HCT116 (cell line): Measurements from ENCODE around the gene AOPEP. TPM values are rescaled to one million over a fixed set of nuclear protein-coding genes. Genes with fewer than 3 reads are reported as not detected.

Experiments used
- ATAC-seq: fragments of 200-7000 bp; cut with Tn5 transposase; 2 replicates; pipeline ENCODE4 v1.9.1; 2020; ENCODE audit warnings: mild to moderate bottlenecking, moderate library complexity
- BruUV-seq: library from RNA; stranded (reverse); fragments of 400-500 nt; replicated peaks from 2 replicates; lab custom pipeline; 2021; lab: Mats Ljungman, UMichigan
- CTCF ChIA-PET: fragments of 300-600 bp; sonication (Branson Sonifier 250); formaldehyde crosslinking; loops from one replicate; lab custom pipeline; 2021; ENCODE audit warnings: antibody characterized with exemption; lab: Charles Lee
- POLR2A ChIA-PET: fragments of 300-600, 350-600 bp; sonication (Branson Sonifier 250); formaldehyde crosslinking; loops from one replicate; lab custom pipeline; 2021; ENCODE audit warnings: antibody characterized with exemption; lab: Charles Lee
- RAD21 ChIA-PET, 2 experiments: fragments of 300-600 bp; sonication (Branson Sonifier 250); formaldehyde crosslinking; loops; one replicate each; lab custom pipeline; 2023; ENCODE audit warnings: low total read pairs in 2 of 2; ENCODE audit not compliant: uncharacterized antibody in 2 of 2, unreplicated experiment in 2 of 2, low non-redundant PET in 1 of 2; lab: Charles Lee
- DNase-seq: peaks from one replicate; pipeline ENCODE4 v3.0.0-alpha.2; 2010; ENCODE audit warnings: low read depth, low spot score
- H2AFZ ChIP-seq: fragments of 200-600 bp; shearing (Covaris generic), sonication (generic); 2 replicates; pipeline ENCODE4 v1.6.1; 2017; ENCODE audit warnings: low read depth, mixed run types, mixed read lengths, antibody characterized with exemption, low read length; ENCODE audit not compliant: poor library complexity, severe bottlenecking
- H3K27ac ChIP-seq: 2 replicates; pipeline ENCODE4 v1.5.1; 2012; ENCODE audit warnings: low read depth, low read length
- H3K27me3 ChIP-seq: fragments of 200-600 bp; sonication (generic); 2 replicates; pipeline ENCODE4 v1.6.1; 2016; ENCODE audit warnings: mixed run types, low read length, mixed read lengths; ENCODE audit not compliant: insufficient read depth
- H3K36me3 ChIP-seq, 2 experiments: fragments of 200-500 bp in 1 of 2; fragments of 200-600 bp in 1 of 2; sonication (Bioruptor generic) in 1 of 2; sonication (generic) in 1 of 2; 2 replicates each; pipeline versions ENCODE4 v1.5.1 to v1.6.1; 2014 to 2016; ENCODE audit warnings: low read length in 2 of 2, inconsistent platforms in 1 of 2, mixed read lengths in 1 of 2, mixed run types in 1 of 2; ENCODE audit not compliant: insufficient read depth in 2 of 2, control insufficient read depth in 1 of 2
- H3K4me1 ChIP-seq, 2 experiments: fragments of 200-600 bp in 1 of 2; sonication (generic) in 1 of 2; 2 replicates each; pipeline versions ENCODE4 v1.5.1 to v1.6.1; 2012 to 2017; ENCODE audit warnings: low read length in 2 of 2, inconsistent platforms in 1 of 2, mild to moderate bottlenecking in 1 of 2, mixed read lengths in 1 of 2, mixed run types in 1 of 2, moderate library complexity in 1 of 2; ENCODE audit not compliant: insufficient read depth in 2 of 2, control insufficient read depth in 1 of 2
- H3K4me2 ChIP-seq: fragments of 200-600 bp; sonication (generic); 2 replicates; pipeline ENCODE4 v1.6.1; 2017; ENCODE audit warnings: mixed run types, low read length, mixed read lengths
- H3K4me3 ChIP-seq, 2 experiments: fragments of 200-600 bp in 1 of 2; sonication (generic) in 1 of 2; replicated peaks in 1 of 2; 2 replicates each; pipeline ENCODE4 v1.5.1; 2011 to 2016; ENCODE audit warnings: low read length in 2 of 2, control low read depth in 1 of 2, low read depth in 1 of 2, mild to moderate bottlenecking in 1 of 2, mixed read lengths in 1 of 2, mixed run types in 1 of 2
- H3K79me2 ChIP-seq: fragments of 200-600 bp; sonication (generic); 2 replicates; pipeline ENCODE4 v1.6.1; 2017; ENCODE audit warnings: mild to moderate bottlenecking, mixed run types, low read length, moderate library complexity, mixed read lengths; ENCODE audit not compliant: insufficient read depth
- H3K9ac ChIP-seq: fragments of 200-600 bp; sonication (generic); 2 replicates; pipeline ENCODE4 v1.6.1; 2016; ENCODE audit warnings: low read length, mixed read lengths
- H3K9me2 ChIP-seq: fragments of 200-600 bp; sonication (generic), shearing (Covaris generic); 2 replicates; pipeline ENCODE4 v1.6.1; 2017; ENCODE audit warnings: mixed run types, mild to moderate bottlenecking, moderate library complexity; ENCODE audit not compliant: insufficient read depth
- H3K9me3 ChIP-seq, 2 experiments: fragments of 200-500 bp in 1 of 2; fragments of 200-600 bp in 1 of 2; sonication (Bioruptor generic) in 1 of 2; sonication (generic) in 1 of 2; 2 replicates each; pipeline ENCODE4 v1.6.1; 2014 to 2017; ENCODE audit warnings: low read length in 2 of 2, mixed read lengths in 2 of 2, inconsistent platforms in 1 of 2, low read depth in 1 of 2, mild to moderate bottlenecking in 1 of 2, mixed run types in 1 of 2, moderate library complexity in 1 of 2; ENCODE audit not compliant: control insufficient read depth in 1 of 2, insufficient read depth in 1 of 2
- H4K20me1 ChIP-seq: fragments of 200-600 bp; sonication (generic), shearing (Covaris generic); 2 replicates; pipeline ENCODE4 v1.6.1; 2017; ENCODE audit warnings: mixed run types, mild to moderate bottlenecking, moderate library complexity; ENCODE audit not compliant: insufficient read depth
- CEBPB ChIP-seq: IDR thresholded peaks from 2 replicates; pipeline ENCODE4 v1.6.1; 2012; ENCODE audit warnings: low read depth
- EGR1 ChIP-seq: IDR thresholded peaks from 2 replicates; pipeline ENCODE4 v1.6.1; 2012; ENCODE audit warnings: low read depth
- ELF1 ChIP-seq: IDR thresholded peaks from 2 replicates; pipeline ENCODE4 v1.6.1; 2012; ENCODE audit warnings: low read depth, borderline replicate concordance
- EZH2 ChIP-seq: fragments of 200-600 bp; sonication (generic); IDR thresholded peaks from 2 replicates; pipeline ENCODE4 v1.6.1; 2017; ENCODE audit warnings: antibody characterized with exemption, mixed run types
- EZH2phosphoT487 ChIP-seq: fragments of 200-600 bp; IDR thresholded peaks from 2 replicates; pipeline ENCODE4 v1.6.1; 2018; ENCODE audit warnings: antibody characterized with exemption, borderline replicate concordance
- FOSL1 ChIP-seq: IDR thresholded peaks from 2 replicates; pipeline ENCODE4 v1.6.1; 2012; ENCODE audit warnings: low read depth
- JUND ChIP-seq: IDR thresholded peaks from 2 replicates; pipeline ENCODE4 v1.6.1; 2012
- POLR2A ChIP-seq: IDR thresholded peaks from 2 replicates; pipeline ENCODE4 v1.7.0; 2011; ENCODE audit warnings: borderline replicate concordance; ENCODE audit not compliant: insufficient read depth, insufficient read length; ENCODE audit errors: extremely low read depth
- RAD21 ChIP-seq: IDR thresholded peaks from 2 replicates; pipeline ENCODE4 v1.6.1; 2012; ENCODE audit warnings: low read depth, mild to moderate bottlenecking
- SIN3A ChIP-seq: IDR thresholded peaks from 2 replicates; pipeline ENCODE4 v1.6.1; 2012; ENCODE audit warnings: low read depth
- SRF ChIP-seq: IDR thresholded peaks from 2 replicates; pipeline ENCODE4 v1.6.1; 2012; ENCODE audit warnings: low read depth
- YY1 ChIP-seq: IDR thresholded peaks from 2 replicates; pipeline ENCODE4 v1.6.1; 2011; ENCODE audit warnings: low read length, low read depth, moderate library complexity, mild to moderate bottlenecking; ENCODE audit not compliant: insufficient replicate concordance; ENCODE audit errors: extremely low read depth
- ZFX ChIP-seq: fragments of 450-650 bp; IDR thresholded peaks from 2 replicates; pipeline ENCODE4 v1.6.1; 2017
- intact Hi-C: fragments of 100-400 bp; cut with micrococcal nuclease; formaldehyde crosslinking; loops from 2 replicates; pipeline ENCODE4 v1.10.0; 2022
- total RNA-seq: library from RNA; stranded (reverse); gene quantifications from one replicate; pipeline ENCODE4 v1.2.1, GENCODE V29; 2021; ENCODE audit not compliant: unreplicated experiment
- TF ChIP-seq, protein P1 (sequence below): IDR thresholded peaks from 2 replicates; pipeline ENCODE4 v1.6.1; 2012; ENCODE audit warnings: low read depth
- TF ChIP-seq, protein P2 (sequence below): IDR thresholded peaks from 2 replicates; pipeline ENCODE4 v1.6.1; 2012
- TF ChIP-seq, protein P3 (sequence below), 3 experiments: fragments of 200-600 bp in 1 of 3; sonication (generic) in 1 of 3; IDR thresholded peaks in 2 of 3; conservative IDR thresholded peaks in 1 of 3; 2 replicates each; pipeline ENCODE4 v1.5.1; 2012 to 2017; ENCODE audit warnings: low read depth in 2 of 3, low read length in 2 of 3, antibody characterized with exemption in 1 of 3, borderline replicate concordance in 1 of 3, control low read depth in 1 of 3, mild to moderate bottlenecking in 1 of 3, mixed read lengths in 1 of 3, mixed run types in 1 of 3, moderate library complexity in 1 of 3; ENCODE audit not compliant: insufficient read depth in 1 of 3

AOPEP gene
- total RNA-seq, 1 experiment from 2014 or later = 15.1 TPM

DNA sequence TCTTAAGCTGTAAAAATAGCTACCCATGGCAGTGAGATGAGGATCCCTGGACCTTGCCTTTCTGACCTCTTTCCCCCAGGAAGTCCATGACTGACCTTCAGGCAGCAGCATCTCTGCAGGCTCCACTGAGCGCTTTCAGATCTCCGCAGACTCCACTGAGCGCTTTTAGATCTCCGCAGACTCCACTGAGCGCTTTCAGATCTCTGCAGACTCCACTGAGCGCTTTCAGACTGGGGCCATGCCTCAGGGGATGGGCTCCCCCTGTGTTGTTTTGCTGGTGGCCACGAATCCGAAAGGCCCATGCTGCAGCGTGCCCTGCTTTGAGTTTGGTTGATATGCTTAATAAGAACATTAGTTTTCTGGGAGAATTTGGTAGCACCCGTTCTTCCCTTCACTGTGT is 336.8 kb downstream of the AOPEP start:
- intact Hi-C loops = no loop called here
- no TSS peak for BruUV-seq
- Histone ChIP-seq H3K9me2 (no peaks in the 10 kb centered on the region), H3K79me2 (no peaks in the 10 kb centered on the region), H3K27me3 (no peaks in the 10 kb centered on the region), H3K36me3 (peaks cover 0 to 4% of the 10 kb centered on the region in 2 experiments; a peak in 1 of 4 replicates), H3K4me3 (no peak overlapping the region), H3K4me2 (no peak overlapping the region), H3K9me3 (no peaks in the 10 kb centered on the region), H3K9ac (no peak overlapping the region), H2AFZ (no peak overlapping the region), H4K20me1 (no peaks in the 10 kb centered on the region), H3K4me1 (no peaks in the 10 kb centered on the region), H3K27ac (no peak overlapping the region)
- ChIA-PET POLR2A (no interaction called here), RAD21 (no interaction called here), CTCF (no interaction called here)
- TF ChIP-seq ZFX (no peak), SIN3A (no peak), SRF (no peak), RAD21 (no peak), EGR1 (no peak), FOSL1 (no peak), CEBPB (no peak), JUND (no peak), EZH2phosphoT487 (no peak), EZH2 (no peak), POLR2A (no peak), ELF1 (no peak), YY1 (no peak)
- TF ChIP-seq, protein P1, sequence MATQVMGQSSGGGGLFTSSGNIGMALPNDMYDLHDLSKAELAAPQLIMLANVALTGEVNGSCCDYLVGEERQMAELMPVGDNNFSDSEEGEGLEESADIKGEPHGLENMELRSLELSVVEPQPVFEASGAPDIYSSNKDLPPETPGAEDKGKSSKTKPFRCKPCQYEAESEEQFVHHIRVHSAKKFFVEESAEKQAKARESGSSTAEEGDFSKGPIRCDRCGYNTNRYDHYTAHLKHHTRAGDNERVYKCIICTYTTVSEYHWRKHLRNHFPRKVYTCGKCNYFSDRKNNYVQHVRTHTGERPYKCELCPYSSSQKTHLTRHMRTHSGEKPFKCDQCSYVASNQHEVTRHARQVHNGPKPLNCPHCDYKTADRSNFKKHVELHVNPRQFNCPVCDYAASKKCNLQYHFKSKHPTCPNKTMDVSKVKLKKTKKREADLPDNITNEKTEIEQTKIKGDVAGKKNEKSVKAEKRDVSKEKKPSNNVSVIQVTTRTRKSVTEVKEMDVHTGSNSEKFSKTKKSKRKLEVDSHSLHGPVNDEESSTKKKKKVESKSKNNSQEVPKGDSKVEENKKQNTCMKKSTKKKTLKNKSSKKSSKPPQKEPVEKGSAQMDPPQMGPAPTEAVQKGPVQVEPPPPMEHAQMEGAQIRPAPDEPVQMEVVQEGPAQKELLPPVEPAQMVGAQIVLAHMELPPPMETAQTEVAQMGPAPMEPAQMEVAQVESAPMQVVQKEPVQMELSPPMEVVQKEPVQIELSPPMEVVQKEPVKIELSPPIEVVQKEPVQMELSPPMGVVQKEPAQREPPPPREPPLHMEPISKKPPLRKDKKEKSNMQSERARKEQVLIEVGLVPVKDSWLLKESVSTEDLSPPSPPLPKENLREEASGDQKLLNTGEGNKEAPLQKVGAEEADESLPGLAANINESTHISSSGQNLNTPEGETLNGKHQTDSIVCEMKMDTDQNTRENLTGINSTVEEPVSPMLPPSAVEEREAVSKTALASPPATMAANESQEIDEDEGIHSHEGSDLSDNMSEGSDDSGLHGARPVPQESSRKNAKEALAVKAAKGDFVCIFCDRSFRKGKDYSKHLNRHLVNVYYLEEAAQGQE = no peak
- TF ChIP-seq, protein P2, sequence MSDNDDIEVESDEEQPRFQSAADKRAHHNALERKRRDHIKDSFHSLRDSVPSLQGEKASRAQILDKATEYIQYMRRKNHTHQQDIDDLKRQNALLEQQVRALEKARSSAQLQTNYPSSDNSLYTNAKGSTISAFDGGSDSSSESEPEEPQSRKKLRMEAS = no peak
- TF ChIP-seq, protein P3, sequence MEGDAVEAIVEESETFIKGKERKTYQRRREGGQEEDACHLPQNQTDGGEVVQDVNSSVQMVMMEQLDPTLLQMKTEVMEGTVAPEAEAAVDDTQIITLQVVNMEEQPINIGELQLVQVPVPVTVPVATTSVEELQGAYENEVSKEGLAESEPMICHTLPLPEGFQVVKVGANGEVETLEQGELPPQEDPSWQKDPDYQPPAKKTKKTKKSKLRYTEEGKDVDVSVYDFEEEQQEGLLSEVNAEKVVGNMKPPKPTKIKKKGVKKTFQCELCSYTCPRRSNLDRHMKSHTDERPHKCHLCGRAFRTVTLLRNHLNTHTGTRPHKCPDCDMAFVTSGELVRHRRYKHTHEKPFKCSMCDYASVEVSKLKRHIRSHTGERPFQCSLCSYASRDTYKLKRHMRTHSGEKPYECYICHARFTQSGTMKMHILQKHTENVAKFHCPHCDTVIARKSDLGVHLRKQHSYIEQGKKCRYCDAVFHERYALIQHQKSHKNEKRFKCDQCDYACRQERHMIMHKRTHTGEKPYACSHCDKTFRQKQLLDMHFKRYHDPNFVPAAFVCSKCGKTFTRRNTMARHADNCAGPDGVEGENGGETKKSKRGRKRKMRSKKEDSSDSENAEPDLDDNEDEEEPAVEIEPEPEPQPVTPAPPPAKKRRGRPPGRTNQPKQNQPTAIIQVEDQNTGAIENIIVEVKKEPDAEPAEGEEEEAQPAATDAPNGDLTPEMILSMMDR (IDR thresholded peaks at IDR 0.05 in 2 of 3, conservative IDR thresholded peaks at IDR 0.05 in 1 of 3; ENCODE audit: borderline replicate concordance in 1 of 3, insufficient read depth in 1 of 3, low read depth in 2 of 3, low read length in 2 of 3) = no peak
- no peak for DNase-seq
- no peak for ATAC-seq
